CD14-positive monocyte (primary cell): ENCODE results near the gene TSPAN18. TPM values are rescaled to one million over a fixed set of nuclear protein-coding genes. Genes with fewer than 3 reads are reported as not detected.

Experiments
- DNase-seq, 3 donors: peaks; one replicate each; pipeline ENCODE4 v3.0.0-alpha.2; 2011 to 2022
- H2AFZ ChIP-seq: 2 replicates; pipeline ENCODE4 v1.6.0; 2012; ENCODE audit warnings: mild to moderate bottlenecking, low read depth, low read length, inconsistent platforms; ENCODE audit not compliant: insufficient read depth, poor library complexity, severe bottlenecking
- H3K27ac ChIP-seq, 2 donors: 1 replicate in 1 of 2; 2 replicates in 1 of 2; pipeline ENCODE4 v1.5.1; 2012 to 2013; ENCODE audit warnings: low read length in 2 of 2, control low read depth in 1 of 2, inconsistent platforms in 1 of 2, low read depth in 1 of 2, mild to moderate bottlenecking in 1 of 2
- H3K27me3 ChIP-seq, 2 donors: one replicate each; pipeline versions ENCODE4 v1.6.0 to v1.6.1; 2011 to 2013; ENCODE audit warnings: low read length in 2 of 2; ENCODE audit not compliant: control insufficient read depth in 2 of 2, insufficient read depth in 2 of 2
- H3K36me3 ChIP-seq, 2 donors: replicated peaks in 1 of 2; 1 replicate in 1 of 2; 2 replicates in 1 of 2; pipeline versions ENCODE4 v1.5.1 to v1.6.1; 2012 to 2013; ENCODE audit warnings: low read length in 2 of 2, control low read depth in 1 of 2, inconsistent platforms in 1 of 2, mild to moderate bottlenecking in 1 of 2; ENCODE audit not compliant: insufficient read depth in 2 of 2, control insufficient read depth in 1 of 2
- H3K4me1 ChIP-seq, 2 donors: 1 replicate in 1 of 2; 2 replicates in 1 of 2; pipeline versions ENCODE4 v1.5.1 to v1.6.1; 2012 to 2013; ENCODE audit warnings: low read length in 2 of 2, control low read depth in 1 of 2, inconsistent platforms in 1 of 2, mild to moderate bottlenecking in 1 of 2, moderate library complexity in 1 of 2; ENCODE audit not compliant: insufficient read depth in 2 of 2, control insufficient read depth in 1 of 2
- H3K4me2 ChIP-seq: replicated peaks from 2 replicates; pipeline ENCODE3; 2012; ENCODE audit warnings: low read length, moderate library complexity, mild to moderate bottlenecking; ENCODE audit not compliant: poor library complexity, severe bottlenecking; ENCODE audit errors: extremely low read depth
- H3K4me3 ChIP-seq, 3 experiments: fragments of 200-600 bp in 1 of 3; sonication (generic) in 1 of 3; replicated peaks in 1 of 3; 1 replicate in 2 of 3; 2 replicates in 1 of 3; pipeline ENCODE4 v1.5.1; 2011 to 2013; ENCODE audit warnings: low read length in 3 of 3, mild to moderate bottlenecking in 3 of 3, control low read depth in 2 of 3, low read depth in 2 of 3, inconsistent platforms in 1 of 3, moderate library complexity in 1 of 3
- H3K79me2 ChIP-seq: 2 replicates; pipeline ENCODE4 v1.6.0; 2012; ENCODE audit warnings: mild to moderate bottlenecking, control low read depth, inconsistent platforms, low read length, moderate library complexity; ENCODE audit not compliant: insufficient read depth
- H3K9ac ChIP-seq: 2 replicates; pipeline ENCODE4 v1.6.0; 2017; ENCODE audit warnings: low read length, mild to moderate bottlenecking; ENCODE audit not compliant: insufficient read depth, poor library complexity, severe bottlenecking
- H3K9me3 ChIP-seq, 2 donors: replicated peaks in 1 of 2; 1 replicate in 1 of 2; 2 replicates in 1 of 2; pipeline versions ENCODE4 v1.5.1 to v1.6.1; 2012 to 2013; ENCODE audit warnings: low read length in 2 of 2, control low read depth in 1 of 2; ENCODE audit not compliant: control insufficient read depth in 1 of 2, insufficient read depth in 1 of 2
- H4K20me1 ChIP-seq: 2 replicates; pipeline ENCODE4 v1.6.0; 2012; ENCODE audit warnings: mild to moderate bottlenecking, low read length, control low read depth, moderate library complexity; ENCODE audit not compliant: insufficient read depth
- H3K27ac Mint-ChIP-seq, 7 donors: one replicate each; pipeline ENCODE4 v1.8.0; 2020; ENCODE audit warnings: mild to moderate bottlenecking in 7 of 7, mixed read lengths in 7 of 7, moderate library complexity in 6 of 7, inconsistent platforms in 2 of 7
- H3K27me3 Mint-ChIP-seq, 3 donors: one replicate each; pipeline ENCODE4 v1.8.0; 2021 to 2022; ENCODE audit warnings: low read depth in 3 of 3, mild to moderate bottlenecking in 3 of 3, mixed read lengths in 3 of 3, moderate library complexity in 3 of 3, inconsistent platforms in 1 of 3
- H3K36me3 Mint-ChIP-seq, 2 donors: one replicate each; pipeline ENCODE4 v1.8.0; 2020; ENCODE audit warnings: mixed read lengths in 2 of 2, inconsistent platforms in 1 of 2, mild to moderate bottlenecking in 1 of 2
- H3K4me1 Mint-ChIP-seq: one replicate; pipeline ENCODE4 v1.8.0; 2020; ENCODE audit warnings: mild to moderate bottlenecking, mixed read lengths
- H3K4me3 Mint-ChIP-seq, 2 donors: one replicate each; pipeline ENCODE4 v1.8.0; 2020; ENCODE audit warnings: mild to moderate bottlenecking in 2 of 2, mixed read lengths in 2 of 2, moderate library complexity in 1 of 2
- H3K9me3 Mint-ChIP-seq, 7 donors: one replicate each; pipeline ENCODE4 v1.8.0; 2020 to 2022; ENCODE audit warnings: mixed read lengths in 7 of 7, mild to moderate bottlenecking in 6 of 7, moderate library complexity in 6 of 7, inconsistent platforms in 2 of 7
- CTCF ChIP-seq: fragments of 200-600 bp; IDR thresholded peaks from one replicate; pipeline ENCODE4 v1.8.0; 2022; ENCODE audit warnings: antibody characterized with exemption, mild to moderate bottlenecking
- WGBS: methylation state at CpG from one replicate; pipeline ENCODE4 v1.1.5; 2013; ENCODE audit warnings: missing lambda C conversion rate; ENCODE audit not compliant: insufficient coverage; 5-methylcytosine and 5-hydroxymethylcytosine counted together
- intact Hi-C, 2 donors: fragments of 100-400 bp; cut with micrococcal nuclease; formaldehyde crosslinking; loops; one replicate each; pipeline versions ENCODE4 v1.15.0 to v1.15.1; 2023
- polyA plus RNA-seq, 3 donors: library from polyadenylated mRNA; depleted of rRNA in 1 of 3; unstranded in 2 of 3; stranded (reverse) in 1 of 3; fragments of 300-500 nt in 2 of 3; fragments of >200 nt in 1 of 3; fragmentation: Illumina TruSeq in 2 of 3; gene quantifications; 1 replicate in 2 of 3; 2 replicates in 1 of 3; pipeline ENCODE4 v1.2.3, GENCODE V29; 2012 to 2021

TSPAN18 gene
- polyA plus RNA-seq, 3 donors, result not detected

GRCh38 chr11:44725016-44725685 lies 1.6 kb upstream of the TSPAN18 start:
- H3K9me3 Mint-ChIP-seq, result peaks cover 0 to 9% (median 3%) of the 10 kb centered on the region in 7 donors
- Histone ChIP-seq H3K27me3 (peaks cover 27 to 58% of the 10 kb centered on the region in 2 donors), H3K9ac (no peak overlapping the region), H4K20me1 (no peaks in the 10 kb centered on the region), H3K79me2 (no peaks in the 10 kb centered on the region), H3K4me1 (peaks cover 13 to 14% of the 10 kb centered on the region in 2 donors), H3K9me3 (no peaks in the 10 kb centered on the region), H2AFZ (no peak overlapping the region), H3K4me3 (no peak overlapping the region), H3K4me2 (no peak overlapping the region), H3K27ac (no peak overlapping the region), H3K36me3 (no peaks in the 10 kb centered on the region)
- intact Hi-C loops, result no loop called here
- peak overlapping the region in 1 of 7 donors; percentile 13 for H3K27ac Mint-ChIP-seq
- no peak for DNase-seq
- peaks cover 13% of the 10 kb centered on the region for H3K4me1 Mint-ChIP-seq
- H3K4me3 Mint-ChIP-seq, result peak overlapping the region in 1 of 2 donors; percentile 77
- H3K36me3 Mint-ChIP-seq, result peaks cover 0 to 1% of the 10 kb centered on the region in 2 donors
- TF ChIP-seq CTCF, result no peak
- 64% methylated on average over 6 of the region's 12 CpGs for WGBS
- peaks cover 42 to 62% (median 60%) of the 10 kb centered on the region in 3 donors for H3K27me3 Mint-ChIP-seq

- Histone ChIP-seq H3K9me3 (no peaks in the 10 kb centered on the region), H2AFZ (no peak overlapping the region), H3K9ac (no peak overlapping the region), H3K4me1 (peaks cover 13 to 14% of the 10 kb centered on the region in 2 donors), H4K20me1 (no peaks in the 10 kb centered on the region), H3K4me3 (no peak overlapping the region), H3K36me3 (no peaks in the 10 kb centered on the region), H3K27ac (no peak overlapping the region), H3K27me3 (peaks cover 27 to 60% of the 10 kb centered on the region in 2 donors), H3K79me2 (no peaks in the 10 kb centered on the region), H3K4me2 (no peak overlapping the region)
- 76% methylated on average over 10 of the region's 10 CpGs for WGBS
- TF ChIP-seq CTCF, result no peak
- peaks cover 0 to 1% of the 10 kb centered on the region in 2 donors for H3K36me3 Mint-ChIP-seq
- intact Hi-C loops, result no loop called here
- H3K4me1 Mint-ChIP-seq, result peaks cover 13% of the 10 kb centered on the region
- peaks cover 0 to 9% (median 3%) of the 10 kb centered on the region in 7 donors for H3K9me3 Mint-ChIP-seq
- H3K4me3 Mint-ChIP-seq, result peak overlapping the region in 1 of 2 donors; percentile 77
- no peak for DNase-seq
- peak overlapping the region in 2 of 7 donors; percentile 13 to 22 for H3K27ac Mint-ChIP-seq
- peaks cover 42 to 65% (median 65%) of the 10 kb centered on the region in 3 donors for H3K27me3 Mint-ChIP-seq
These were observed 942 bp upstream of the TSPAN18 start for GRCh38 chr11:44725757-44726282.
